HepG2 (cell line): Measurements from ENCODE around the gene LANCL2.
A peak's percentile ranks its signal among the peaks of the same experiment; 100 is the strongest.

Experiments
- CREB1 ChIP-seq, 2 experiments: fragments of 450-650 bp in 1 of 2; IDR thresholded peaks; 2 replicates each; pipeline ENCODE4 v1.6.1; 2016 to 2017; ENCODE audit warnings: control low read depth in 1 of 2, mild to moderate bottlenecking in 1 of 2, missing compliant biosample characterization in 1 of 2, missing genetic modification characterization in 1 of 2
- CTCF ChIP-seq: sonication (generic); formaldehyde crosslinking; IDR thresholded peaks from 2 replicates; pipeline ENCODE4 v1.5.0; 2020; ENCODE audit warnings: mild to moderate bottlenecking, missing genetic modification reagents, moderate library complexity
- HDAC6 ChIP-seq: fragments of 200-600 bp; sonication (generic); IDR thresholded peaks from 2 replicates; pipeline ENCODE4 v1.7.0; 2017; ENCODE audit warnings: mild to moderate bottlenecking, antibody characterized with exemption, low read length, low read depth
- HMG20B ChIP-seq: conservative IDR thresholded peaks from 2 replicates; pipeline ENCODE4 v1.6.1; 2016; ENCODE audit warnings: missing genetic modification reagents, missing compliant biosample characterization
- NFKBIZ ChIP-seq: IDR thresholded peaks from 2 replicates; pipeline ENCODE4 v1.6.1; 2018; ENCODE audit warnings: missing genetic modification reagents, missing compliant biosample characterization
- NKX3-1 ChIP-seq: sonication (generic); formaldehyde crosslinking; IDR thresholded peaks from 2 replicates; pipeline ENCODE4 v1.5.0; 2020; ENCODE audit warnings: missing genetic modification reagents
- TSC22D2 ChIP-seq: sonication (generic); formaldehyde crosslinking; IDR thresholded peaks from 2 replicates; pipeline ENCODE4 v1.5.1; 2020; ENCODE audit warnings: missing genetic modification reagents, mild to moderate bottlenecking, borderline replicate concordance
- ZFP36 ChIP-seq: fragments of 150-350 bp; IDR thresholded peaks from 2 replicates; pipeline ENCODE4 v1.6.1; 2018; ENCODE audit warnings: borderline replicate concordance, low read length, low read depth; ENCODE audit not compliant: partially characterized antibody
- ZNF512B ChIP-seq: sonication (generic); formaldehyde crosslinking; IDR thresholded peaks from 2 replicates; pipeline ENCODE4 v1.5.1; 2020; ENCODE audit warnings: missing genetic modification reagents, mild to moderate bottlenecking, borderline replicate concordance

GRCh38 chr7:55365675-55366460 lies 731 bp downstream of the LANCL2 start:
- no peak for TF ChIP-seq ZNF512B (CRISPR knock-in tag)
- no peak; the same call in 1 of the 2 replicates for TF ChIP-seq NFKBIZ (CRISPR knock-in tag)
- TF ChIP-seq ZFP36: no peak
- TF ChIP-seq HDAC6: no peak
- peak; percentile 62 for TF ChIP-seq CTCF
- TF ChIP-seq CREB1 (IDR thresholded peaks at IDR 0.05): peak; percentile 100
- peak; percentile 99 for TF ChIP-seq CREB1 (CRISPR knock-in tag; IDR thresholded peaks at IDR 0.05)
- no peak for TF ChIP-seq HMG20B (CRISPR knock-in tag)
- peak; percentile 67; the same call in 1 of the 2 replicates for TF ChIP-seq NKX3-1
- TF ChIP-seq TSC22D2 (CRISPR knock-in tag): no peak
